Kidney (tissue), 14 donors: Measurements from ENCODE around the gene CFAP20DC. TPM values are rescaled to one million over a fixed set of nuclear protein-coding genes. Genes with fewer than 3 reads are reported as not detected.

Experiments used
- DNase-seq, 5 donors: peaks; one replicate each; pipeline ENCODE4 v3.0.0-alpha.2; 2013 to 2020
- FAIRE-seq: peaks from 2 replicates; lab custom pipeline; 2012; peaks lifted over from hg19 to GRCh38; lab: Jason Lieb, UNC
- H3K27ac ChIP-seq, 2 donors: one replicate each; pipeline ENCODE4 v1.7.0; 2013; ENCODE audit warnings: low read depth in 2 of 2, low read length in 2 of 2, inconsistent platforms in 1 of 2
- H3K27me3 ChIP-seq: one replicate; pipeline ENCODE4 v1.7.1; 2013; ENCODE audit warnings: low read length, inconsistent platforms; ENCODE audit not compliant: control insufficient read depth, insufficient read depth
- H3K36me3 ChIP-seq, 3 donors: one replicate each; pipeline versions ENCODE4 v1.7.0 to v1.7.1; 2013; ENCODE audit warnings: low read length in 3 of 3, control low read depth in 1 of 3, inconsistent platforms in 1 of 3; ENCODE audit not compliant: insufficient read depth in 3 of 3, control insufficient read depth in 2 of 3
- H3K4me1 ChIP-seq, 3 donors: one replicate each; pipeline versions ENCODE4 v1.7.0 to v1.7.1; 2013; ENCODE audit warnings: low read length in 3 of 3, inconsistent platforms in 1 of 3, low read depth in 1 of 3; ENCODE audit not compliant: control insufficient read depth in 2 of 3, insufficient read depth in 2 of 3
- H3K4me3 ChIP-seq, 3 donors: one replicate each; pipeline versions ENCODE4 v1.7.0 to v1.8.1; 2013; ENCODE audit warnings: low read length in 3 of 3, control low read depth in 1 of 3, inconsistent platforms in 1 of 3
- H3K9ac ChIP-seq, 3 donors: one replicate each; pipeline versions ENCODE4 v1.7.0 to v1.7.1; 2013; ENCODE audit warnings: low read length in 3 of 3, control low read depth in 1 of 3, inconsistent platforms in 1 of 3
- H3K9me3 ChIP-seq, 3 donors: one replicate each; pipeline versions ENCODE4 v1.7.0 to v1.7.1; 2013; ENCODE audit warnings: low read length in 3 of 3, control low read depth in 1 of 3, inconsistent platforms in 1 of 3; ENCODE audit not compliant: control insufficient read depth in 2 of 3, insufficient read depth in 1 of 3
- CTCF ChIP-seq: IDR thresholded peaks from 3 replicates; pipeline ENCODE4 v1.5.1; 2012; ENCODE audit warnings: mild to moderate bottlenecking, moderate library complexity, borderline replicate concordance; ENCODE audit not compliant: insufficient read depth; ENCODE audit errors: extremely low read depth
- intact Hi-C: fragments of 100-400 bp; cut with DNase I; formaldehyde crosslinking; loops from one replicate; pipeline ENCODE4 v1.11.1; 2022
- polyA plus RNA-seq: library from polyadenylated mRNA; stranded (reverse); fragments of 350-450 nt; fragmentation: Illumina TruSeq; extraction: RNeasy Lipid Tissue Mini Kit (QIAGEN cat#74804); gene quantifications from one replicate; pipeline ENCODE4 v1.2.3, GENCODE V29; 2014; ENCODE audit warnings: low read depth, low replicate concordance; ENCODE audit not compliant: insufficient read depth
- total RNA-seq: library from RNA; stranded (reverse); fragmentation: NEBNext Ultra II Directional; extraction: Animal tissue kit (Norgen Biotek cat#: 25700); gene quantifications from one replicate; pipeline ENCODE4 v1.2.1, GENCODE V29; 2021
- donor health status: control.
- donor health status: control.
- donor health status: control.
- donor health status: control.
- donor health status: control.
- donor health status: DM: yes; HTN: yes; CAD: no.
- donor health status: Normal renal cell carcinoma (clear cell type).

The CFAP20DC gene
- total and polyA plus RNA-seq, 2 donors from 2014 or later = 0.73 to 3.2 TPM

- Histone ChIP-seq H3K4me3 (no peak overlapping the region), H3K27me3 (no peaks in the 10 kb centered on the region), H3K4me1 (no peaks in the 10 kb centered on the region), H3K9ac (no peak overlapping the region), H3K27ac (no peak overlapping the region), H3K9me3 (no peaks in the 10 kb centered on the region), H3K36me3 (no peaks in the 10 kb centered on the region)
- intact Hi-C loops = no loop called here
- FAIRE-seq (no peak), DNase-seq (peak in 2 of 5 donors; percentile 5 to 23)
- no peak for TF ChIP-seq CTCF
Measured at GRCh38 chr3:58748024-58748423, 301.8 kb downstream of the CFAP20DC start.

- DNase-seq = no peak
- Histone ChIP-seq H3K9ac (no peak overlapping the region), H3K4me3 (no peak overlapping the region), H3K36me3 (no peaks in the 10 kb centered on the region), H3K9me3 (no peaks in the 10 kb centered on the region), H3K4me1 (no peaks in the 10 kb centered on the region), H3K27ac (no peak overlapping the region), H3K27me3 (no peaks in the 10 kb centered on the region)
- no peak for TF ChIP-seq CTCF
- intact Hi-C loops = no loop called here
- no peak for FAIRE-seq
Measured at GRCh38 chr3:58746758-58747157, 303.1 kb downstream of the CFAP20DC start.

GRCh38 chr3:58743296-58743695 lies 306.5 kb downstream of the CFAP20DC start:
- FAIRE-seq = no peak
- no peak overlapping the region for H3K27ac ChIP-seq
- no peak overlapping the region for H3K9ac ChIP-seq
- H3K27me3 ChIP-seq = no peaks in the 10 kb centered on the region
- H3K9me3 ChIP-seq = no peaks in the 10 kb centered on the region
- no peaks in the 10 kb centered on the region for H3K36me3 ChIP-seq
- no peak for TF ChIP-seq CTCF
- no peaks in the 10 kb centered on the region for H3K4me1 ChIP-seq
- no peak for DNase-seq
- H3K4me3 ChIP-seq = no peak overlapping the region
- intact Hi-C loops = no loop called here

- Histone ChIP-seq H3K9ac (no peak overlapping the region), H3K4me1 (no peaks in the 10 kb centered on the region), H3K4me3 (no peak overlapping the region), H3K36me3 (no peaks in the 10 kb centered on the region), H3K27ac (no peak overlapping the region), H3K27me3 (no peaks in the 10 kb centered on the region), H3K9me3 (no peaks in the 10 kb centered on the region)
- FAIRE-seq (no peak), DNase-seq (no peak)
- intact Hi-C loops = no loop called here
- no peak for TF ChIP-seq CTCF
Measured at GRCh38 chr3:58742239-58742638, 307.6 kb downstream of the CFAP20DC start.
